HG02943 (cell line): ENCODE measurements around the gene NEMF.
"Not testable (repeated sequence)": the region's sequence is repeated elsewhere in the genome, so short reads cannot be mapped to it uniquely, and the experiment has no call there.

Source experiments
- ATAC-seq: cut with Tn5 transposase; IDR thresholded peaks from one replicate; pipeline ENCODE4 v1.9.1; 2021; ENCODE audit warnings: mild to moderate bottlenecking, low read depth, moderate library complexity; ENCODE audit not compliant: unreplicated experiment

Gene NEMF

GRCh38 chr14:49880267-49881064 lies 27.9 kb upstream of the NEMF start:
- ATAC-seq, result no peak

GRCh38 chr14:49879646-49880204 lies 27.1 kb upstream of the NEMF start:
- ATAC-seq, result peak; percentile 76

GRCh38 chr14:49876563-49877127 lies 24.1 kb upstream of the NEMF start:
- no peak for ATAC-seq

GRCh38 chr14:49875640-49876198 lies 23.1 kb upstream of the NEMF start:
- no peak for ATAC-seq

- not testable (repeated sequence) for ATAC-seq
Observed at GRCh38 chr14:49873548-49873947, 21.0 kb upstream of the NEMF start.

GRCh38 chr14:49870908-49871307 lies 18.3 kb upstream of the NEMF start:
- no peak for ATAC-seq

- ATAC-seq, result no peak
Observed at GRCh38 chr14:49868720-49869114, 16.1 kb upstream of the NEMF start.

- peak; percentile 84 for ATAC-seq
Observed at GRCh38 chr14:49867831-49868719, 15.5 kb upstream of the NEMF start.

- no peak for ATAC-seq
Observed at GRCh38 chr14:49865431-49865859, 12.9 kb upstream of the NEMF start.

- no peak for ATAC-seq
Observed at GRCh38 chr14:49863487-49864281, 11.1 kb upstream of the NEMF start.

- ATAC-seq, result peak; percentile 26
Observed at GRCh38 chr14:49862089-49862673, 9.6 kb upstream of the NEMF start.

GRCh38 chr14:49861699-49862088 lies 9.1 kb upstream of the NEMF start:
- no peak for ATAC-seq

GRCh38 chr14:49860988-49861698 lies 8.6 kb upstream of the NEMF start:
- no peak for ATAC-seq

GRCh38 chr14:49858383-49858782 lies 5.8 kb upstream of the NEMF start:
- ATAC-seq, result no peak

GRCh38 chr14:49857427-49858003 lies 4.9 kb upstream of the NEMF start:
- no peak for ATAC-seq

- no peak for ATAC-seq
Observed at GRCh38 chr14:49853572-49854375, 1.2 kb upstream of the NEMF start.

GRCh38 chr14:49853158-49853477 lies 530 bp upstream of the NEMF start:
- ATAC-seq, result no peak

- no peak for ATAC-seq
Observed at GRCh38 chr14:49851813-49852212, 775 bp downstream of the NEMF start.
